HG03135 (cell line): ENCODE measurements around the gene ZNF445.
"Not testable (repeated sequence)": the region's sequence is repeated elsewhere in the genome, so short reads cannot be mapped to it uniquely, and the experiment has no call there.

Experiments used
- ATAC-seq: cut with Tn5 transposase; IDR thresholded peaks from one replicate; pipeline ENCODE4 v1.9.1; 2021; ENCODE audit warnings: mild to moderate bottlenecking, moderate library complexity; ENCODE audit not compliant: unreplicated experiment

Gene ZNF445

GRCh38 chr3:44478055-44478468 is 592 bp upstream of the ZNF445 start:
- ATAC-seq: no peak

GRCh38 chr3:44476963-44477311 is 533 bp downstream of the ZNF445 start:
- ATAC-seq: no peak

- no peak for ATAC-seq
Measured at GRCh38 chr3:44476181-44476611, 1.3 kb downstream of the ZNF445 start.

GRCh38 chr3:44474886-44475285 is 2.6 kb downstream of the ZNF445 start:
- not testable (repeated sequence) for ATAC-seq

- ATAC-seq: no peak
Measured at GRCh38 chr3:44470430-44470829, 7.0 kb downstream of the ZNF445 start.

- no peak for ATAC-seq
Measured at GRCh38 chr3:44469914-44470313, 7.6 kb downstream of the ZNF445 start.

GRCh38 chr3:44468572-44469520 is 8.6 kb downstream of the ZNF445 start:
- ATAC-seq: no peak

GRCh38 chr3:44468099-44468537 is 9.4 kb downstream of the ZNF445 start:
- not testable (repeated sequence) for ATAC-seq

GRCh38 chr3:44467241-44467640 is 10.2 kb downstream of the ZNF445 start:
- no peak for ATAC-seq

GRCh38 chr3:44464920-44465319 is 12.6 kb downstream of the ZNF445 start:
- ATAC-seq: not testable (repeated sequence)

GRCh38 chr3:44464509-44464908 is 13.0 kb downstream of the ZNF445 start:
- no peak for ATAC-seq

GRCh38 chr3:44460050-44460449 is 17.4 kb downstream of the ZNF445 start:
- not testable (repeated sequence) for ATAC-seq

- no peak for ATAC-seq
Measured at GRCh38 chr3:44455318-44455717, 22.2 kb downstream of the ZNF445 start.

GRCh38 chr3:44454258-44454657 is 23.2 kb downstream of the ZNF445 start:
- ATAC-seq: no peak

GRCh38 chr3:44451441-44451840 is 26.0 kb downstream of the ZNF445 start:
- no peak for ATAC-seq

GRCh38 chr3:44446929-44447328 is 30.5 kb downstream of the ZNF445 start:
- ATAC-seq: no peak

GRCh38 chr3:44445786-44446185 is 31.7 kb downstream of the ZNF445 start:
- ATAC-seq: no peak

GRCh38 chr3:44444896-44445691 is 32.4 kb downstream of the ZNF445 start:
- no peak for ATAC-seq

GRCh38 chr3:44444437-44444836 is 33.0 kb downstream of the ZNF445 start:
- ATAC-seq: no peak

- no peak for ATAC-seq
Measured at GRCh38 chr3:44442596-44443309, 34.7 kb downstream of the ZNF445 start.
